Endothelial cell of umbilical vein (primary cell): ENCODE measurements around the gene SPACDR.

Experiments used
- EZH2 ChIP-seq: IDR thresholded peaks from 2 replicates; pipeline ENCODE4 v1.6.1; 2012; ENCODE audit warnings: borderline replicate concordance, low read depth, mild to moderate bottlenecking, moderate library complexity, low read length, inconsistent platforms; ENCODE audit not compliant: severe bottlenecking
- FOS ChIP-seq: IDR thresholded peaks from 2 replicates; pipeline ENCODE4 v1.6.1; 2011; ENCODE audit warnings: mild to moderate bottlenecking, low read length, moderate library complexity, borderline replicate concordance; ENCODE audit not compliant: insufficient read depth
- JUN ChIP-seq: IDR thresholded peaks from 2 replicates; pipeline ENCODE4 v1.6.1; 2011; ENCODE audit warnings: borderline replicate concordance, low read depth; ENCODE audit not compliant: insufficient read length, insufficient read depth
- POLR2A ChIP-seq: IDR thresholded peaks from 2 replicates; pipeline ENCODE4 v1.6.1; 2012; ENCODE audit warnings: low read depth, mild to moderate bottlenecking, control low read depth, low read length
- POLR2AphosphoS5 ChIP-seq: IDR thresholded peaks from 2 replicates; pipeline ENCODE4 v1.6.1; 2012; ENCODE audit warnings: low read depth, mild to moderate bottlenecking, control low read depth, low read length, moderate library complexity; ENCODE audit not compliant: insufficient read depth
- TF ChIP-seq, protein P1 (sequence below), 2 donors: IDR thresholded peaks; 1 replicate in 1 of 2; 2 replicates in 1 of 2; pipeline ENCODE4 v1.5.1; 2011; ENCODE audit warnings: low read length in 2 of 2, mild to moderate bottlenecking in 2 of 2, moderate library complexity in 2 of 2, control low read depth in 1 of 2, inconsistent platforms in 1 of 2, low read depth in 1 of 2; ENCODE audit not compliant: insufficient read depth in 1 of 2; ENCODE audit errors: extremely low read depth in 1 of 2
- TF ChIP-seq, protein P2 (sequence below): IDR thresholded peaks from 2 replicates; pipeline ENCODE4 v1.6.1; 2011; ENCODE audit not compliant: insufficient read depth, insufficient read length

DNA sequence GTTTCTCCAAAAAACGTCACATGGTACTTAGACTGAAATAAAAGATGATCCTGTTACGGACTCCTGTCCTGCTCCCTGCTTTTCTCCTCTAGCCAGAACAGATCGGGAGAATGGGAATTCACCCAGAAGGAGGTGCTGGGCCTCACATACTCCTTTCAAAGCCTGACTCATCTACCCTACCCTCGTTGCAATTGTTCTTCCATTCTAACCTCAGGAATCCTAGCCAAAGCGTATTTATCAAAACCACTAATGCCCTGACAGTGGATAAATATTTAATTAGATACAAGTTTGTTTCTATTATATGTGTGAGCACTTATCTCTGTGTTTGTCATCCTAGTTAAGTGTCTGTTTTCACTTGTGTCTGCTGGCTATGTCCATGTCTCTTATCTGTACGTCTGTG lies 57.3 kb downstream of the SPACDR start:
- TF ChIP-seq, protein P1, sequence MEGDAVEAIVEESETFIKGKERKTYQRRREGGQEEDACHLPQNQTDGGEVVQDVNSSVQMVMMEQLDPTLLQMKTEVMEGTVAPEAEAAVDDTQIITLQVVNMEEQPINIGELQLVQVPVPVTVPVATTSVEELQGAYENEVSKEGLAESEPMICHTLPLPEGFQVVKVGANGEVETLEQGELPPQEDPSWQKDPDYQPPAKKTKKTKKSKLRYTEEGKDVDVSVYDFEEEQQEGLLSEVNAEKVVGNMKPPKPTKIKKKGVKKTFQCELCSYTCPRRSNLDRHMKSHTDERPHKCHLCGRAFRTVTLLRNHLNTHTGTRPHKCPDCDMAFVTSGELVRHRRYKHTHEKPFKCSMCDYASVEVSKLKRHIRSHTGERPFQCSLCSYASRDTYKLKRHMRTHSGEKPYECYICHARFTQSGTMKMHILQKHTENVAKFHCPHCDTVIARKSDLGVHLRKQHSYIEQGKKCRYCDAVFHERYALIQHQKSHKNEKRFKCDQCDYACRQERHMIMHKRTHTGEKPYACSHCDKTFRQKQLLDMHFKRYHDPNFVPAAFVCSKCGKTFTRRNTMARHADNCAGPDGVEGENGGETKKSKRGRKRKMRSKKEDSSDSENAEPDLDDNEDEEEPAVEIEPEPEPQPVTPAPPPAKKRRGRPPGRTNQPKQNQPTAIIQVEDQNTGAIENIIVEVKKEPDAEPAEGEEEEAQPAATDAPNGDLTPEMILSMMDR (IDR thresholded peaks at IDR 0.05; ENCODE audit: extremely low read depth in 1 of 2, insufficient read depth in 1 of 2, low read depth in 1 of 2, low read length in 2 of 2), result no peak
- TF ChIP-seq EZH2, result no peak
- no peak for TF ChIP-seq POLR2A
- no peak for TF ChIP-seq POLR2AphosphoS5
- TF ChIP-seq, protein P2, sequence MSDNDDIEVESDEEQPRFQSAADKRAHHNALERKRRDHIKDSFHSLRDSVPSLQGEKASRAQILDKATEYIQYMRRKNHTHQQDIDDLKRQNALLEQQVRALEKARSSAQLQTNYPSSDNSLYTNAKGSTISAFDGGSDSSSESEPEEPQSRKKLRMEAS, result no peak
- no peak for TF ChIP-seq FOS
- no peak for TF ChIP-seq JUN
